Sigmoid colon (tissue), 7 donors: ENCODE measurements around the gene FAM117A. TPM values are rescaled to one million over a fixed set of nuclear protein-coding genes. Genes with fewer than 3 reads are reported as not detected.
"Not testable (repeated sequence)": the region's sequence is repeated elsewhere in the genome, so short reads cannot be mapped to it uniquely, and the experiment has no call there.

Source experiments
- DNase-seq: peaks from one replicate; pipeline ENCODE4 v3.0.0-alpha.2; 2019
- H3K27ac ChIP-seq, 4 donors: fragments of 200-600 bp; sonication (generic); one replicate each; pipeline ENCODE4 v1.5.1; 2016 to 2019; ENCODE audit warnings: mild to moderate bottlenecking in 1 of 4
- H3K27me3 ChIP-seq, 3 donors: fragments of 200-600 bp; sonication (generic); one replicate each; pipeline ENCODE4 v1.5.1; 2019; ENCODE audit warnings: mild to moderate bottlenecking in 1 of 3
- H3K36me3 ChIP-seq, 4 donors: fragments of 200-600 bp; sonication (generic); one replicate each; pipeline ENCODE4 v1.5.1; 2016 to 2019
- H3K4me1 ChIP-seq, 4 donors: fragments of 200-600 bp; sonication (generic); one replicate each; pipeline ENCODE4 v1.5.1; 2017 to 2019
- H3K4me3 ChIP-seq, 4 donors: fragments of 200-600 bp; sonication (generic); one replicate each; pipeline ENCODE4 v1.5.1; 2017 to 2019; ENCODE audit warnings: mild to moderate bottlenecking in 2 of 4, moderate library complexity in 1 of 4
- H3K9me3 ChIP-seq, 4 donors: fragments of 200-600 bp in 3 of 4; sonication (generic) in 3 of 4; one replicate each; pipeline versions ENCODE4 v1.5.1 to v1.6.1; 2013 to 2019
- EP300 ChIP-seq, 4 donors: sonication (generic); formaldehyde crosslinking; IDR thresholded peaks; one replicate each; pipeline ENCODE4 v1.6.1; 2017; ENCODE audit warnings: antibody characterized with exemption in 4 of 4
- POLR2A ChIP-seq, 2 donors: fragments of 450-650 bp; IDR thresholded peaks; one replicate each; pipeline ENCODE4 v1.6.1; 2016; ENCODE audit warnings: antibody characterized with exemption in 2 of 2, mild to moderate bottlenecking in 2 of 2, moderate library complexity in 2 of 2
- POLR2AphosphoS5 ChIP-seq, 4 donors: sonication (generic); formaldehyde crosslinking; IDR thresholded peaks; one replicate each; pipeline ENCODE4 v1.6.1; 2017; ENCODE audit warnings: antibody characterized with exemption in 4 of 4
- WGBS, 2 donors: extraction: QIAGEN DNeasy Blood & Tissue Kit; methylation state at CpG; one replicate each; pipeline ENCODE4 v1.1.7; 2013; 5-methylcytosine and 5-hydroxymethylcytosine counted together
- intact Hi-C: fragments of 100-400 bp; cut with DNase I; formaldehyde crosslinking; loops from one replicate; pipeline ENCODE4 v1.15.1; 2023
- polyA plus RNA-seq, 3 donors: library from polyadenylated mRNA; stranded (reverse); fragments of 200-250 nt; gene quantifications; one replicate each; pipeline ENCODE4 v1.2.3, GENCODE V29; 2013
- total RNA-seq, 4 donors: library from RNA; depleted of rRNA; stranded (reverse); fragments of >200 nt; gene quantifications; one replicate each; pipeline ENCODE4 v1.1.0, GENCODE V29; 2016
- TF ChIP-seq, protein P1 (sequence below), 4 experiments: fragments of 450-650 bp in 3 of 4; fragments of 200-600 bp in 1 of 4; IDR thresholded peaks; one replicate each; pipeline ENCODE4 v1.5.1; 2016 to 2019; ENCODE audit warnings: antibody characterized with exemption in 4 of 4, mild to moderate bottlenecking in 3 of 4, moderate library complexity in 2 of 4
- donor health status: healthy with polysubstance abuse.
- donor health status: Bipolar disorder and iron deficiency.
- donor health status: healthy.

FAM117A gene
- total and polyA plus RNA-seq, 7 donors = 3.5 to 34.6 (median 15.6) TPM

DNA sequence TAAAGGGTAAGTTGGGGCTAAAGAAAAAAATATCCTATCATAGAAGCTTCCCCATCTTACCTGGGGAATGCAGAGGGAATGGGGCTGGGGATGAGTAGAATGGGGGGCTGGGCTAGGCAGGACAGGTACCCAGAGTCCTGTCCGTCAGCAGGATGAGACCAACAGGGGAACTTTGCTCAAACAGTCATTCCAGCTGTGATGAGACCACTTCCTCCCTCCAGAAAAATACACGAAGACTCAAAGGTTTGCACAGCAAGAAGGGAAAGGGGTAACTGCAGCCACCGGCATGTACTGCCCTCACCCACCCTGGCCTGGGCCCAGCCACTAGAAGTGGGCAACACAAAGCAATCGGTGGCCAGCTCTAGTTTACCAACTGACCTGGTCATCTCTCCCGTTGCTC lies 35.5 kb downstream of the FAM117A start:
- intact Hi-C loops = loop anchor here (5.0 kb wide), 2 partner anchors 34 to 49 kb away; partner anchors contain the start of gene FAM117A
- Histone ChIP-seq H3K27ac (peak overlapping the region; percentile 83 to 88 (median 84)), H3K4me1 (peaks cover 0 to 75% (median 62%) of the 10 kb centered on the region in 4 donors), H3K9me3 (no peaks in the 10 kb centered on the region), H3K27me3 (no peaks in the 10 kb centered on the region), H3K36me3 (no peaks in the 10 kb centered on the region), H3K4me3 (no peak overlapping the region)
- no peak for TF ChIP-seq POLR2AphosphoS5 (IDR thresholded peaks at IDR 0.05)
- no peak for TF ChIP-seq POLR2A (IDR thresholded peaks at IDR 0.05)
- TF ChIP-seq, protein P1, sequence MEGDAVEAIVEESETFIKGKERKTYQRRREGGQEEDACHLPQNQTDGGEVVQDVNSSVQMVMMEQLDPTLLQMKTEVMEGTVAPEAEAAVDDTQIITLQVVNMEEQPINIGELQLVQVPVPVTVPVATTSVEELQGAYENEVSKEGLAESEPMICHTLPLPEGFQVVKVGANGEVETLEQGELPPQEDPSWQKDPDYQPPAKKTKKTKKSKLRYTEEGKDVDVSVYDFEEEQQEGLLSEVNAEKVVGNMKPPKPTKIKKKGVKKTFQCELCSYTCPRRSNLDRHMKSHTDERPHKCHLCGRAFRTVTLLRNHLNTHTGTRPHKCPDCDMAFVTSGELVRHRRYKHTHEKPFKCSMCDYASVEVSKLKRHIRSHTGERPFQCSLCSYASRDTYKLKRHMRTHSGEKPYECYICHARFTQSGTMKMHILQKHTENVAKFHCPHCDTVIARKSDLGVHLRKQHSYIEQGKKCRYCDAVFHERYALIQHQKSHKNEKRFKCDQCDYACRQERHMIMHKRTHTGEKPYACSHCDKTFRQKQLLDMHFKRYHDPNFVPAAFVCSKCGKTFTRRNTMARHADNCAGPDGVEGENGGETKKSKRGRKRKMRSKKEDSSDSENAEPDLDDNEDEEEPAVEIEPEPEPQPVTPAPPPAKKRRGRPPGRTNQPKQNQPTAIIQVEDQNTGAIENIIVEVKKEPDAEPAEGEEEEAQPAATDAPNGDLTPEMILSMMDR (IDR thresholded peaks at IDR 0.05) = no peak
- TF ChIP-seq EP300 (IDR thresholded peaks at IDR 0.05) = no peak
- WGBS, 2 donors = 66 to 87% methylated on average over 5 of the region's 5 CpGs
- DNase-seq = no peak

DNA sequence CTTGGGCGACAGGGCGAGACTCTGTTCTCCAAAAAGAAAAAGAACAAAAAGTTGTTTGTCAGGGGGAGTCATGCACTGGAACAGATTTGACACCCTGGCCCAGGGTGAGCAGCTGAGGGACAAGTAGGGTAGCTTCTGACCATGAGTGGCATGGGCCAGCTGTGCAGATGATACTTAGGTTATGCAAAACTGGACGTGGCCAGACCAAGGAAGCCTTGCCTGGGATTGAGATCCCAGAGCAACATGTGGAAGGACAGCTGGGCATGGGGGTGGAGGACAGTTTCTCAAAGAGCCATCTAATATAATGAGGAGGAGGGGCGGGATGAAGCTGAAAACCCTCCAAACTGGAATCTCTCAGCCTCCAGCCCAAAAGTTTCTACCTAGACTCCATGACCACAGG lies 36.6 kb downstream of the FAM117A start:
- peaks cover 0 to 82% (median 72%) of the 10 kb centered on the region in 4 donors for H3K4me1 ChIP-seq
- H3K9me3 ChIP-seq = no peaks in the 10 kb centered on the region
- TF ChIP-seq, protein P1 (IDR thresholded peaks at IDR 0.05) = no peak
- TF ChIP-seq POLR2A (IDR thresholded peaks at IDR 0.05) = no peak
- TF ChIP-seq EP300 (IDR thresholded peaks at IDR 0.05) = no peak
- no peak for TF ChIP-seq POLR2AphosphoS5 (IDR thresholded peaks at IDR 0.05)
- peaks cover 0 to under 1% (median 0%) of the 10 kb centered on the region in 4 donors for H3K36me3 ChIP-seq
- H3K4me3 ChIP-seq = no peak overlapping the region
- no peak for DNase-seq
- peak overlapping the region; percentile 5 to 88 (median 84) for H3K27ac ChIP-seq
- intact Hi-C loops = loop anchor here (5.0 kb wide), 2 partner anchors 35 to 50 kb away; partner anchors contain the start of gene FAM117A
- 87 to 91% methylated on average over 4 of the region's 4 CpGs for WGBS, 2 donors
- H3K27me3 ChIP-seq = no peaks in the 10 kb centered on the region

DNA sequence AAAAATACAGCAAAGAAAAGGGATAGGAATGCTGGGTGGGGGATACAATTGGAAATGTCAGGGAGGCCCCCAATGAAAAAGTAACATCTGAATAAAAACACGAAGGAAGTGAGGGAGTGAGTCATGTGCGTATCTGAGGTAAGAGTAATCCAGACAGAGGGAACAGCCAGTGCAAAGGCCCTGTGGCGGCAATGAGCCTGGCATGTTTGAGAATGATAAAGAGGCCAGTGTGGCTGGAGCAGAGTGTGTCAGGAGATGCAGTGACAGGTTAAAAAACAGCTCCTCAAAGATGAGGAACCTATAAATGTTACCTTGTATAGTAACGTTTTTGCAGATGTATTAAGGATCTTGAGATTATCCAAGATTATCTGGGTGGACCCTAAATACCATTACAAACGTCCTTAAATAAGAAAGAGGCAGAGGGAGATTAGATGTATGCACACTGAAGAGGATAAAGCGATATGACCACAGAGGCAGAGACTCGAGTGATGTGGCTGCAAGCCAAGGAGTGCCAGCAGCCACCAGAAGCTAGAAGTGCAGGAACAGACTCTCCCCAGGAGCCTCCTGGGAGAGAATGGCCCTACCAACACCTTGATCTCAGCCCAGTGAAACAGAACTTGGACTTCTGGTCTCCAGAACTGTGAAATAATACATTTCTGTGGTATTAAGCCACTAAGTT lies 38.3 kb downstream of the FAM117A start:
- Histone ChIP-seq H3K27ac (peak overlapping the region in 3 of 4 donors; percentile 84 to 88 (median 84)), H3K9me3 (no peaks in the 10 kb centered on the region), H3K4me3 (no peak overlapping the region), H3K36me3 (peaks cover 0 to 18% (median 3%) of the 10 kb centered on the region in 4 donors), H3K27me3 (no peaks in the 10 kb centered on the region), H3K4me1 (peaks cover 0 to 76% (median 62%) of the 10 kb centered on the region in 4 donors)
- intact Hi-C loops = loop anchor here (5.0 kb wide), 2 partner anchors 37 to 52 kb away; partner anchors contain the start of gene FAM117A
- TF ChIP-seq, protein P1 (IDR thresholded peaks at IDR 0.05) = no peak
- no peak for TF ChIP-seq POLR2AphosphoS5 (IDR thresholded peaks at IDR 0.05)
- TF ChIP-seq EP300 (IDR thresholded peaks at IDR 0.05) = no peak
- TF ChIP-seq POLR2A (IDR thresholded peaks at IDR 0.05) = no peak
- WGBS, 2 donors = 92 to 94% methylated on average over 7 of the region's 7 CpGs
- DNase-seq = no peak

DNA sequence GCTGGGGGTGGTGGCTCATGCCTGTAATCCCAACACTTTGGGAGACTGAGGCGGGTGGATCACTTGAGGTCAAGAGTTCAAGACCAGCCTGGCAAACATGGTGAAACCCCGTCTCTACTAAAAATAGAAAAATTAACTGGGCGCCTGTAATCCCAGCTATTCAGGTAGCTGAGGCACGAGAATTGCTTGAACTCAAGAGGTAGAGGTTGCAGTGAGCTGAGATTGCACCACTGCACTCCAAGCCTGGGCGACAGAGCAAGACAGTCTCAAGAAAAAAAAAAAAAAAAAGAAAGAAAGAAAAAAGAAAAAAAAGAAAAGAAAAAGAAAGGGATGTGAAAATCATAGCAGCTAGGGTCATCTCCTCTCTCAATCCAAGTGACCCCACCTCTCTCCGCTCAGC lies 39.4 kb downstream of the FAM117A start:
- 85 to 92% methylated on average over 6 of the region's 6 CpGs for WGBS, 2 donors
- DNase-seq, H3K4me3 ChIP-seq, H3K9me3 ChIP-seq, H3K27me3 ChIP-seq, intact Hi-C loops: not testable (repeated sequence)
- H3K4me1 ChIP-seq = peaks cover 0 to 65% (median 52%) of the 10 kb centered on the region in 4 donors
- peaks cover under 1 to 28% (median 11%) of the 10 kb centered on the region in 4 donors for H3K36me3 ChIP-seq
- H3K27ac ChIP-seq = peak overlapping the region; percentile 79 to 88 (median 84)

DNA sequence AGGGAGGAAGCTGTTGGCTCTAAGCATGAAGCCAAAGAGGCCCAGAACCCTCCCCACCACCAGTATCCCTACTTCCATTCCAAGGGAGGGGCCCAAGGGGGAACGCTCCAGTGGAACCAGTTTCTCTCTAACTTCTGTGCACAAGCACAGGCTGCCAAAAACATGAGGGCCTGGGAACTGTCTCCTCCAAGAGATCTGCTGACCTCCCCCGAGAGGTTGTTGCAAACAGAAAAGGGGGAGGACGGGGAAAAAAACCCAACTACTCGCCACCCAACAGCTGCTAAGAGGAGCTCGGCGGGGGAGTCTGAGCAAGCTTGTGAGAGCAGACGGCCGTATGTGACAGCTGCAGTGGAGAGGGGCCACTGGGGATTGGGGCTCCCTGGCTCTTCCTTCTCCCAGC lies 40.5 kb downstream of the FAM117A start:
- no peaks in the 10 kb centered on the region for H3K9me3 ChIP-seq
- peaks cover 0 to 54% (median 40%) of the 10 kb centered on the region in 4 donors for H3K4me1 ChIP-seq
- TF ChIP-seq EP300 (IDR thresholded peaks at IDR 0.05) = peak in 1 of 4 donors; percentile 46
- TF ChIP-seq POLR2AphosphoS5 (IDR thresholded peaks at IDR 0.05) = peak; percentile 43 to 80 (median 66)
- TF ChIP-seq POLR2A (IDR thresholded peaks at IDR 0.05) = no peak
- TF ChIP-seq, protein P1 (IDR thresholded peaks at IDR 0.05) = no peak
- H3K36me3 ChIP-seq = peaks cover 6 to 39% (median 21%) of the 10 kb centered on the region in 4 donors
- H3K27ac ChIP-seq = peak overlapping the region; percentile 79 to 88 (median 84)
- intact Hi-C loops = no loop called here
- H3K4me3 ChIP-seq = no peak overlapping the region
- 54 to 87% methylated on average over 8 of the region's 8 CpGs for WGBS, 2 donors
- peak; percentile 94 for DNase-seq
- no peaks in the 10 kb centered on the region for H3K27me3 ChIP-seq
